GM19043 (cell line): ENCODE data around the gene NFAT5.

Source experiments
- ATAC-seq: cut with Tn5 transposase; IDR thresholded peaks from one replicate; pipeline ENCODE4 v1.9.1; 2021; ENCODE audit warnings: low read depth; ENCODE audit not compliant: unreplicated experiment

Gene NFAT5

DNA sequence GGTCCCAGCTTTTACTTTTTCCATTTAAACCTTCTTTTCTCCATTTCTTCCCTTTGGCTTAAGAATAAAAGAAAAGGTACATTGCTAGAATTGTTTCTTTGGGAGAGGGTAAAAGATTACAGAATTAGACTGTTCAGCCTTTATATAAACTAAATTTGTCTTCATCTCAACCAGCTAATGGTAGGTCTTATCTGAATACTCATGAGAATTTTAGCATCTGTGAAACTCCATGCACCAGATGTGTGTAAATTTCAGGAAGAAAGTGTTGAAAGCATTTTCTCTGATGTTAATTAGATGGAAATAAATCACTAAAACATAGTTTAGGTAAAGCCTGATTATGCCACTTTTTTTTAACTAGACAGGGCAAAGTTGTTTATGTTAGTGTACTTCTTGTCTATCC, 135.7 kb downstream of the NFAT5 start:
- no peak for ATAC-seq

DNA sequence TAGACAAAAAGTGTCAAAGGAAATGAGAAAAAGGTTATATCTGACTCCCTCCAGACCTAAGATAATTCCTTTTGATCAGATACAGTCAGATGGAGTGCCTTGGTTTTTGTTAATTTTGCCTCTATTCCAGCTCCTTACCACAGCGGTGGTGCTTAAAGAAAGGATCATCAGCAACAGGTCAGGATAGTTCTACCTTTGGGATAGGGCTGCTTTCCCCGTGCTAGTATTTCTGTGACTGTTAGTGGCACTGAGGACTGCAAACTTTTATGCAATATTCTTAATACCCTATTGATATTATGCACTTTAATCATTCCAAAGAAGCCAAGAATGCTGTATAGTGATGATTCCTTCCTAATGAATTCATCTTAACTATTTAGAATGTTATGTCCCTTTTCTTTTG, 136.1 kb downstream of the NFAT5 start:
- ATAC-seq: no peak

DNA sequence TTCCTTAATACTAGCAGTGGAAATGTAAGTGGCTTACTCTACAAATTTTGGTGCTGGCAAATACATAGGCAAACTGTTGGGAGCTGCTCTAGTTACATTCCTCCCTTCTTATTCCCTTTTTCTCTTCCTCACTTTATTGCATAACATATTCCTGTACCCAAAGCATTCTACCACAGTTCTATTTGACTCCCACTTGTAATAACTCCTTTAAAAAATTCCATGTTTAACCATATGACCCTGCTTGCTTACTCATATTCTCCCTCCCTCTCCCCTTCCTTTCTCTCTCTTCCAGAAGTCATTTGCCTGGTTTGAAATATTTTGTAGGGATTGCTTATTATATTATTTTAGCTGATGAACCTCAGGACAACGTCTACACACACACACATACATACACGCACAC, 137.9 kb downstream of the NFAT5 start:
- no peak for ATAC-seq

DNA sequence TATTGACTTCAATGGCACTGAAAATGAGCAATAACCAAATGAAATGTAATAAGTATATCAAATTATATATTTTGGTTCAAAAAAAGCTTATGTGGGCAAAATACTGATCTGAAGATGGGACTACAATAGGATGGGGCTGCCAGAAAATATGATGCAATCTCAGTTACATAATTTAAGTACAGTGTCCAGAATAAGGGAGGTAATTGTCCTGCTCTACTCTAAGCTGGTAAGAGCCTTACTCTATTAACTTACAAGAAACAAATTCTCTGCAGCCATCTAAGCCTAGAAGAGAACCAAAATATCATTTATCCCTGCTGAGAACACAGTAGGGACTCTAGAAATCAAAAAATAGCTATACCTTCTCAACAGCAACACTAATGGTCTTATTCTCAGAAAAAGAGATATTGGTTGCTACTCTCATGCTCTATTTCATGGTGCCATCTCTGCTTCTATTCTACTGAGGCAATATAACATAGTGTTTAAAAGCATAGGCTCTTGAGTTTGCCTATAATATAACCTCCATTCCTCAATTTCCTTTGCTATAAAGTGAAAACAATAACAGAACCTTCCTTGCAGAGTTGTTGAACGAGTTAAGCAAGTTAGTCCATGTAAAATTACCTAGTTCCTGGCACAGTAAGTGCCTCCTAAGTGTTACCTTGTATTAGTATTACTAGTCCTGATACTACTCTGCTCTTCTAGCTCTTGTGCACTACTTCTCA, 140.6 kb downstream of the NFAT5 start:
- ATAC-seq: no peak

DNA sequence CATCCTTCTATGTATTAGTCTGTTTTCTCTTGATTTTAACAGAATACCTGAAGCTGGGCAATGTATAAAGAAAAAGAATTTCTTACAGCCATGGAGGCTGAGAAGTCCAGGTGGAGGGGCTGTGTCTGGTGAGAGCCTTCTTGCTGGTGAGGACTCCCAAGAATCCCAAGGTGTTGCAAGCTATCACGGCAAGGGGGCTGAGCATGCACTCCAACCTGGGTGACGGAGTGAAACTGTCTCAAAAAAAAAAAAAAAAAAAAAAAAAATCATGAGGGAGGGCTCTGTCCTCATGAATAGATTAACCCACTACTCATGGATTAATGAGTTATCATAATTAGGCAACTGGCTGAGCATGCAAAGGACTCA, 141.2 kb downstream of the NFAT5 start:
- no peak for ATAC-seq

DNA sequence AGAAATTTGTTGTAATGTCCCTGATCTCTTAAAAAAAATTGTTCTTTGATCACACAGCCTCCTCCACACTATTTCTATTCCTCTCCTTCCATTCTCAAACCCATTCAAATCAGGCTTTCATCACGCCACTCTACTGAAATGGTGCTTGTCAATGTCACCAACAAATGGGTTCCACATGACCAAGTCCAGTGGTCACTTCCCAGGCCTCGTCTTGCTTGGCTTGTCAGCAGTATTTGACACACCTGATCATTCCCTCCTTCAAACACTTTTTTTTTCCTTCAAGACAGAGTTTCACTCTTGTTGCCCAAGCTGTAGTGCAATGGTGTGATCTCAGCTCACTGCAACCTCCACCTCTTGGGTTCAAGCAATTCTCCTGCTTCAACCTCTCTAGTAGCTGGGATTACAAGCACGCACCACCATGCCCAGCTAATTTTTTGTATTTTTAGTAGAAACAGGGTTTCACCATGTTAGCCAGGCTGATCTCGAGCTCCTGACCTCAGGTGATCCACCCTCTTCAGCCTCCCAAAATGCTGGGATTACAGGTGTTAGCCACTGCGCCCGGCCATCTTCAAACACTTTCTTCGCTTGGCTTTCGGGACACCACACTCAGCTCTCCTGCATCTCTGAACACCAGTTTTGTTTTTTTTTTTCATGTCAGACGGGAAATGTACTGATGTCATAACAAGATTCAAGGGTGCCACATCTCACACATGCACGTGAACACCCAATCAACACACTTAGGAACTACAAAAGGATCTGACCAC, 142.3 kb downstream of the NFAT5 start:
- no peak for ATAC-seq

DNA sequence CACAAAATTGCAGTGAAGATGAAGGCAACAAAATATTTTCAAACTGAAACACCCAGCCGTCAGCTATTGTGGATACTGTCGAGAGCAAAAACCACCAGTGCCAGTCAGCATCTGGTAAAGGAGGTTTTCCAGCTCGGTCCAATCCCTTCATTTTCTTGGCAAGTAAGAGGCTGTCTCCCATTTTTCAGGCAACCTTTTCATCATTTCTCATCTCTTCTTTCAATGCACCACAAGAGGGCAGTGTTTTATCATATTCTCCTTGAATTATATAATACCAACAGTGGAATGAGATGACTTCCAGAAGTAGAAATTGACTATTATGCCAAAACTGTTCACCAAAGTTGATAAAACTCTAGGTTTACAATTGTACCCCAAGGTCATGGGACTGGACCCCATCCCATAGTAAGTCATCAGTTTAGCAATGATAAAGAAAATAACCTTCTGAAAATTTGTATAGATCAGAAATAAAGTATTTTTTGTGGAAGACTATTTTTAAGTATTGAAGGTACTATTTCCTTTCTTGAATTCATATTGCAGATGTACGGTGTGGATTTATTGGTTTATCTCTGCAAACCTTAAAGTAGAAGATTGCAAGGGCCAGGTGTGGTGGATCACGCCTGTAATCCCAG, 143.8 kb downstream of the NFAT5 start:
- no peak for ATAC-seq

DNA sequence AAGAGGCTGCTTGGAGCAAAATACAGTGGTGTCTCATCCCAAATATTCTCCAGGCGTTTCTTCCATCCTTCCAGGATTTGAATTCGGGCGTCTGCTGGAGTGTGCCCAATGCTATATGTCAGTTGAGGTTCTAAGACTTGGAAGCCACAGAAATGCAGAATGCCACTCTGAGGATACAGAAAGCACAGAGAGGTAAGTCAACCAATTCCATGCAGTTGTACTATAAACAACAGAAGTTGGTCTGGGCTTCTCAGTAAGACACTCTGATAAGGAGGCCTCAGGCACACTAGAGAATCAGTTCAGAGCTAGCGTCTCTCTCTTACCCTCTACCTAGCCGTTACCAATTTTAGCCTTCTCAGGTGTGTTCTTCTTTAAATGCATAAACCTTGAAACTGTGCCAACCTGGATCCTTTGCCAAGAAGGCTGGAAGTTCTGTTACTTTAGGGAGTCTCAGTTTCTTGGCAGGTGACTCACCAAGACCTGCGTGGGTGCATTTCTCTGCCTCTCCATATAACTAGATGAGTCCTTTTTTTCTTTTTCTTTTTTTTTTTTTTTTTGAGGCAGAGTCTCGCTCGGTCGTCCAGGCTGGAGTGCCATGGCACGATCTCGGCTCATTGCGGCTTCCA, 145.5 kb downstream of the NFAT5 start:
- no peak for ATAC-seq

DNA sequence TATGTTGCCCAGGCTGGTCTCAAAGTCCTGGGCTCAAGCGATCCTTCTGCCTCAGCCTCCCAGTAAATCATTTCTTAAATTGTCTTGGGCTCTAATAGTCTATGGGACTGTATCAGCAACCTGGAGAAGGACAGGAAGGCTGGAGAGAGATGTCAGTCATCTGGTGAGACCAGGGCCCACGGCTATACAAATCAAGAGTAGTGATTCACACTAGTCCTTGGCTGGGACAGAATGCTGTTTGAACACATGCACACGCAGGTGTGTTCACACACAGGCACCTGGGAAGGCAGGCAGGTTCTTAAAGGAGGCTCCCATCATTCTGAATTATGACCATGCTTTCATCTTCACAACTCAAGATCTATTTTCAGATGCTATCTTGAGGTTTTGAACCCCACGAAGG, 146.5 kb downstream of the NFAT5 start:
- ATAC-seq: no peak

DNA sequence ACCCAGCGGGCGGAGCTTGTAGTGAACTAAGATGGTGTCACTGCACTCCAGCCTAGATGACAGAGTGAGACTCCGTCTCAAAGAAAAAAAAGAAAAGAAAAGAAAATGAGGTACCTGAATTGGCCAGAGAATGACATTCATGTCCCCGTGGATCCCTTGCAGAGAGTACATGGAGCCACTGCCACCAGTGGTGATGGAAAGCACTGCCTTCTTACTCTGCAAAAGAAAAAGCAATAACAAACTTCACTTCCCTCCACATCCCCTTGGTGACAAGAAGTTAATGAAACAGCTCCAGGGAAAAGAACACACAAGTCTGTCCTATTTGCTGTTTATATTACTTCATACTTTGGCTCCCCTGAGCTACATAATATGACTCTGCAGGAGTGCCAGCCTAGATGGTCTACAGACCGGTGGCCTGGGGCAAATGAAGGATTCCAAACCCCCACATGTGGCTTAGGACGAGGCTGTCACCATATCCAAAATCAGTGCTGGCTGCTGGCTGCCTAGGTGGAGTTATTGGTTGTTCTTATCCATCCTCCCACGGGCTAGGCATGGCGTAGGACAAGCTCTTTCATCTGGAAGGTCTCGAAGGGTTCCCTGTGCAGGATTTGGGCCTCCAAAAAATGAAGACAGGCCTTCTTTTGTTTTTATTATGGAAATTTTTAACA, 147.3 kb downstream of the NFAT5 start:
- ATAC-seq: no peak

DNA sequence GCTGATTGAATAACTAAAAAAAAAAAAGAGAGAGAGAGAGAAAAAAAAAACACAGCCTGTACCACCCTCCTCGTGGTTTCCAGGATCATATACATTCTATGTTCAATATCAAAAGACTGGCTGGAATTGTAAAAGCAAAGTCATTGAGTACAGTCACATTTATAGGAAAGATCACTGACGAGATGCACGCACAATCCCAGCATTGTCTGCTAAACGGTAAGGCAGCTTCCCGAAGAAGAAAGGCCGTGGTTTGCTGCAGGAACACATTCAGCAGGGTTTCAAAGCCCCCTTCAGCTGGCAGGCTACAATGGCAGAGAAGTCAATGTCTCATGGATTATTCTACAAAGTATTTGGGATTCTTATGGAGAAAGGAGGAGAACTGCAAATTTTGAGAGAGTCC, 151.3 kb downstream of the NFAT5 start:
- ATAC-seq: no peak

DNA sequence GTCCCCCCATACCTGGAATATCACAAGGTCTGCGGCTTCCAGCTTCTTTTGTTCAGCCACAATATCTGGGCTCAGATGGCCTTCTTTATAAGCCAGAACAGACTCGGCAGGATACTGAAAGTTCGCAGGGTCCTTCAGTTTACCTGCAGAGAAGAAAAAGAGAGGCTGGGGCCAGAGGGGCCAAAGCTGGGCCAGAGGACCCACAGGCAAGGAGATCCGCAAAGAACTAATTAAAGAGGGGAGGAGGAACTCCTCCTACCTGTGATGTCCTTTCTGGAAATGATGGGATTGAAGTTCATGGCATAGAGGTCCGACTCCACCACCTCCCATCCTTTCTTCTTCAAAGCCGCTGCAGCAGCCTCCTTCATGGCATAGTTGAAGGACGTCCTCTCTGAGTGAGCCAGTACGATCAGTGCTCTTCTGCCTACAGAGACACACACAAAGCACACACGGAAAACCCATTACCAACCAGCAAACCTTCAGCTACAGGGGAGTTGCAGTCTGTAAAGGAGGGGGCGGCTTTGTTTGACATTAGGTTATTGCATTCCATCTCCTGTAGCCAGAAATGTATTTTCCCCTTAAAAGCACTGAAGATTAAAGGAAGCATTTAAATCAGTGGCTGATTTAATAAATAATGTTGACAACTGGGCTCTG, 152.5 kb downstream of the NFAT5 start:
- ATAC-seq: no peak

DNA sequence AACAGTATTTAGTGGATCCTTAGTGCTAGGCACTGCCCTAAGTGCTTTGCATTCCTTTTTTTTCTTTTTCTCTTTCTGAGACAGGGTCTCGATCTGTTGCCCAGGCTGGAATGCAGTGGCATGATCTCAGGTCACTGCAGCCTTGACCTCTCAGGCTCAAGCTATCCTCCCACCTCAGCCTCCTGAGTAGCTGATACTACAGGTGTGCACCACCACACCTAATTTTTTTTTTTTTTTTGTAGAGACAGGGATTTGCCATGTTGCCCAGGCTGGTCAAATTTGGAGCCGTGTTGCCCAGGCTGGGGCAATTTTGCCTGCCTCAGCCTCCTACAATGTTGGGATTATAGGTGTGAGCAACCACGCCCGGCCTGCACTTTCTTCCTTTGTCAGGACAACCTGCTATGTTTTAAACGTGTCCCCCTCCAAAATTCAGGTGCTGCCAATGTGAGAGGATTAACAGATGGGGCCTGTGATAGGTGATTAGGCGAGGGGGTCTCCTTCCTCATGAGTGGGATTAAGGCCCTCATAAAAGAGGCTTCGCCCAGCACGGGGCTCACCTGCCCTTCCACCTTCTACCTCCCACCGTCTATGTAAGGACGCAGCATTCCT, 155.2 kb downstream of the NFAT5 start:
- ATAC-seq: no peak

DNA sequence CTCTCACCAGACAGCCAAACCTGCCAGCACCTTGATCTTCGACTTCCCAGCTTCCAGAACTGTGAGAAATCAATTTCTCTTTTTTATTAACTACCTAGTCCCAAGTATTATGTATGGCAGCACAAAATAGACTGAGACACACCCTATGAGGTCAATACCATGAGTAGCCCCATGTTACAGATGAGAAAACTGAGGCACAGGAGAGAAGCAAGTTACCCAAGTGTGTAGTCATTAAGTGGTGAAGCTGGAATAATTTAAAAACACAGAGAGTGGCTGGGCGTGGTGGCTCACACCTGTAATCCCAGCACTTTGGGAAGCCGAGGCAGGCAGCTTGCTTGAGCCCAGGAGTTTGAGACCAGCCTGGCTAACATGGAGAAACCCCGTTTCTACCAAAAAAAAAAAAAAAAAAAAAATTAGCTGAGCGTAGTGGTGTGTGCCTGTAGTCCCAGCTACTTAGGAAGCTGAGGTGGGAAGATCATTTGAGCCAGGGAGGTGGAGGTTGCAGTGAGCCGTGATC, 155.7 kb downstream of the NFAT5 start:
- no peak for ATAC-seq

DNA sequence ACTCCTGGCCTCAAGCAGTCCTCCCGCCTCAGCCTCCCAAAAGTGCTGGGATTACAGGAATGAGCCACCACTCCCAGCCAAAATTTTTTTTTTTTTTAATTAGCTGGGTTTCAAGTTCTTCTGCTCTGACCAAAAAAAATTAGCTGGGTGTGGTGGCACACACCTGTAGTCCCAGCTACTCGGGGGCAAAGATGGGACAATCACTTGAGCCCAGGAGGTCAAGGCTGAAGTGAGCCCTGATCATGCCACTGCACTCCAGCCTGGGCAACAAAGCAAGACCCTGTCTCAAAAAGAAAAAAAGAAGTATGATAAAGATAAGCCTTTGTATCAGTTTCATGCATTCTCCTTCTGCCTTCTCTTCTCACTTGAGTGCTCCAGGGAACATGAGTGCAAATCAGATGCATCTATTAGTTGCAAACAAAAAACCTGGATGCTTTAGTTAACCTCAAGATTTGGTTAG, 158.7 kb downstream of the NFAT5 start:
- ATAC-seq: no peak

DNA sequence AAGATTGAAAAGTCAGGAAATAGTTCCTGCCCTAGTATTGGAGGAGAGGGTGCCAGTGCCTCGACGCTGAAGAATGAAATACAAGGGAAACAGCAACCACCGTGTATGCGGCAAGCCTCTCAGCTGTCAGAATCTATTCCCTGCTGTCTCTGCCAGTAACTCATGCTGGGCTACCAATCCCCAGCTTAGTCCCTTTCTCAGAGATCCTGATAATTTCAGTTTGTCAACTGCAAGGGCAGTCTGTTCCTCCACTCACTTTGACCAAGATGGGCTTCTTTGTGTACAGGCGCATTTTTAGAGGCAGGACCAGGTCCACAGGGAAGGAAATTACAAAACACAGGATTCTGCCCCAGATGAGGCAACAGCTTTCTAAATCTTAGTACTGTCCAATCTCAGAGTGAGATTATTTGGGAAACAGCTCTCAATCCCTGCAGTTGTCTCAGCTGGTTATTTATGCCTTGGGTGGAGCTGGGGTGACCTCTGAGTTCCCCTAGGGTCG, 159.3 kb downstream of the NFAT5 start:
- no peak for ATAC-seq

DNA sequence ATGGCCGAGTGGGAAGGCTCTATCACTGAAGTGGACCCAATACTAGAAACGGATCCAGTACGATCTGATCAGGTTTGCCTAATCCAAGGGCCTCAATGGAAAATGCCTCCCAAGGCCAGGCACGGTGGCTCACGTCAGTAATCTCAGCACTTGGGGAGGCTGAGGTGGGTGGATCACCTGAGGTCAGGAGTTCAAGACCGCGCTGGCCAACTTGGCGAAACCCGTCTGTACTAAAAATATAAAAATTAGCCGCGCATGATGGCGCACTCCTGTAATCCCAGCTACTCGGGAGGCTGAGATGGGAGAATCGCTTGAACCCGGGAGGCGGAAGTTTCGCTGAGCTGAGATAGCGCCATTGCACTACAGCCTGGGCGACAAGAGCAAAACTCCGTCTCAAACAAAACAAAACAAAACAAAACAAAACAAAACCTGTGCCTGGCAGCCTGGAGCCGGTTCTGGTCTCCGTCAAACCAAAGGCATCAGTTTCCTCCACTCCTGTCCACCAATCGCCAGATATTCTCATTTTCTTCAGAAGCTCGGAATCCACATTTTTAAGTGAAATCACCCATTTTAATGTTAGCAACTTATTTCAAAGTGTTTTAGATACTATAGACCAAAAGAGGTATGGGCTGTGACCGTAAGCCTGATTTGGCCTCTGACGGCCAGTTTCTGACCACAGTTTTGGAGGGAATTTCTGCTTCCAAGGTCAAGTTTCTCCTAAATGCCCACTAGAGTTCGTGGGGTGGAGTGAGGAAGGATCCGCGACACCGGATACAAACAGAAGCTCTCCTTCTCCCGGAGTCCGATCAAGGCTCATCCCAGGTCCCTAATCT, 159.9 kb downstream of the NFAT5 start:
- no peak for ATAC-seq

DNA sequence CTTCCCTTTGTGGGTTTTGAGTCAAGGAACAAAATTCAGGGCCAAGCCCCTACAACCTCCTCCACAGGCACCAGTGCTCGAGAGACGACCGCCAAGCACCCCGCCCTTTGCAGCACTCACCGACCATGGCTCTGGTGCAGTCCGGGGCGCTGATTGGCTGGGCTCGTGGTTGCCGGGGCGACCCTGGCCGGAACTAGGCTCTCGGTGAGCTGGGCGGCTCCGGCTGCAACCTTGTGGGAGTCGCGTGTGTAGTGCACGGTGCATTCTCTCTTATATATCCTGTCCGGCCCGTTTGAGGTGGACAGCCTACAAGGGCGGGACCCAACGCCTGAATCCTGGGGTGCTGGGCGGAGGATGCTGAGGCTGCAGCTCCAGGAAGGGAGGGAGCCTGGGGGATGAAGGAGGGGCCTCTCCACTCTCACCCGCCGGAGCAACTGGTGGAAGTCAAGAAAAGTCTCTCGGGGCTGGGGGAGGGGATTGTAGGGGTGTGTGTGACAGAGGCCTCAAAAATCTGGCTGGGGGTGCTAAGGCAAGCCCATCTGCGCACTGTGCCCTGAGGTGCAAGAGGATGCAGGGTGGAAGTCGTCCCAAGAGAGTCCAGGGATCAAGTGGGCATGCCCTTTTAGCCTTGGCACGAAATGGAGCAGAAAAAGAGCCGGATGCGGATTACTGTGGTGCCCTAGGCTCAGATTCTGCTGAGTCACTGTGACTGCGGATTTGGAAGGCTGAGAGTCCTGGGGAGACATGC, 160.7 kb downstream of the NFAT5 start, which contains the start of gene NQO1:
Gene NQO1, minus strand, starts transcription at position 248 of the 748 bp plus-strand sequence. Its CDS starts 121 bp downstream, at position 127.
- peak; percentile 98 for ATAC-seq
